Skin of body (tissue), 2 donors: ENCODE results near the gene SDE2. TPM values are rescaled to one million over a fixed set of nuclear protein-coding genes. Genes with fewer than 3 reads are reported as not detected.
"Not testable (repeated sequence)": the region's sequence is repeated elsewhere in the genome, so short reads cannot be mapped to it uniquely, and the experiment has no call there.

Experiments
- DNase-seq: peaks from one replicate; lab custom pipeline; 2025; lab: John Stamatoyannopoulos, UW
- total RNA-seq: library from RNA; depleted of rRNA; stranded (reverse); fragments of >200 nt; gene quantifications from one replicate; pipeline ENCODE4 v1.2.3, GENCODE V29; 2014

Gene SDE2
- total RNA-seq, 1 donor from 2014 or later: 35.0 TPM

DNA sequence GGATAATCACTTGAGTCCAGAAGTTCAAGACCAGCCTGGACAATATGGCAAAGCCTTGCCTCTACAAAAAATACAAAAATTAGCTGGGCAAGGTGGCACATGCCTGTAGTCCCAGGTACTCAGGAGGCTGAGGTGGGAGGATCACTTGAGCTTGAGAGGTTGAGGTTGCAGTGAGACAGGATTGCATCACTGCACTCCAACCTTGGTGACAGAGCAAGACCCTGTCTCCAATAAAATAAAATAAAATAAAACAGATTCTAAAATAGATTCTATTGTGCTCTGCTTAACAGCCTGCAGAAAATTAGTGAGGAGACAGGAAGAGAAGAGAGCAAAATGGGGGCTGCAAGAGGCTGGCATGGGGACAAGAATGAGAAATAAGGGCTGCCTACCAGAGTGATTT is 7.5 kb upstream of the SDE2 start:
- DNase-seq: no peak

DNA sequence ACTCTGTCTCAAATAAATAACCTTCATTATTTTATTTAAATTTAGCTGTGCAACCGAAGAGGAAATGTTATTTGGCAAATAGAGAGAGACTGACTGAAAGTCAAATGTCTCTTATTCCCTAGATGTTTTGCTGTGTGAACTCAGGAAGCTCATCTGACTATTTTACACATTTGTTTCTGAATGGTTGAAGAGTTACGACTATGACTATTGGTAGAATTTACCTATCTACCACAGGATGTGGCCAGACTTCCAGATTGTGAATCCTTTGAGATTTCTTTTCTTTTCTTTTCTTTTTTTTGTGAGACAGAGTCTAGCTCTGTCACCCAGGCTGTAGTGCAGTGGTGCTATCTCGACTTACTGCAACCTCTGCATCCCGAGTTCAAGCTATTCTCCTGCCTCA is 5.3 kb upstream of the SDE2 start:
- no peak for DNase-seq

GRCh38 chr1:226003502-226004170 is 4.5 kb upstream of the SDE2 start:
- DNase-seq: no peak

GRCh38 chr1:226002667-226003501 is 3.7 kb upstream of the SDE2 start:
- peak; percentile 67 for DNase-seq

- DNase-seq: peak; percentile 77
Measured at GRCh38 chr1:226001963-226002666, 3.0 kb upstream of the SDE2 start.

- DNase-seq: no peak
Measured at GRCh38 chr1:226001088-226001487, 1.9 kb upstream of the SDE2 start.

GRCh38 chr1:226000493-226001081 is 1.4 kb upstream of the SDE2 start:
- DNase-seq: not testable (repeated sequence)

GRCh38 chr1:225999912-226000337 is 782 bp upstream of the SDE2 start:
- DNase-seq: peak; percentile 29

DNA sequence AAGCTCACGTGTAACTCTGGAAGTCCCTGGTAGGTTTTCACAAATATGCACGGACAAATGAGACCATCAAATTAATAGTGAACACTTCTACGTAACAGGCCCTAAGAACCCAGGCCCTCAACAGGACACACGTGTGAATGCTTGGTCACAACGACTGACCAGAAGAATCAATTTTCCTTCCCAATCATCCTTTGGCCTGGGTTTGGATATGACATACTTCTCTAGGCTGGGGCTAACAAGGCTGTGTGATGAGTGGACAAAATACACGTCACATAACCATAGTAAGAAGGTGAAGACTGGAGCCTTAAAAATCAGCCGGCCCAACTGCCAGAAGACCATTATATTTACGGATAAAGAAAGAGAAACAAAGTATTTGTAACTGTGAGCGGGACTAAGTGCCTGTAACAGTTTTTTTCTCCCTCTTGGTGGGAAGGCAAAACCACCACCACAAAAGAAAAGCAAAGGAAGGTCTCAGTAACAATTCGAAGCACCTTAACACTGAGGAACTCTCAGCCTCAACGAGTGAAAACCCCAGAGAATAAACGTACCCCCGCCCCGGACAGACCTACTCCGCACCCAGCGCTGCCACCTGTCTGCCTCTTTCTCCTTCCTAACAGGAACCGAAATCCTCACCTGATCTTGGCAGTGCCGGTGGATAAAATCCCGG is 450 bp downstream of the SDE2 start:
- DNase-seq: peak; percentile 28

DNA sequence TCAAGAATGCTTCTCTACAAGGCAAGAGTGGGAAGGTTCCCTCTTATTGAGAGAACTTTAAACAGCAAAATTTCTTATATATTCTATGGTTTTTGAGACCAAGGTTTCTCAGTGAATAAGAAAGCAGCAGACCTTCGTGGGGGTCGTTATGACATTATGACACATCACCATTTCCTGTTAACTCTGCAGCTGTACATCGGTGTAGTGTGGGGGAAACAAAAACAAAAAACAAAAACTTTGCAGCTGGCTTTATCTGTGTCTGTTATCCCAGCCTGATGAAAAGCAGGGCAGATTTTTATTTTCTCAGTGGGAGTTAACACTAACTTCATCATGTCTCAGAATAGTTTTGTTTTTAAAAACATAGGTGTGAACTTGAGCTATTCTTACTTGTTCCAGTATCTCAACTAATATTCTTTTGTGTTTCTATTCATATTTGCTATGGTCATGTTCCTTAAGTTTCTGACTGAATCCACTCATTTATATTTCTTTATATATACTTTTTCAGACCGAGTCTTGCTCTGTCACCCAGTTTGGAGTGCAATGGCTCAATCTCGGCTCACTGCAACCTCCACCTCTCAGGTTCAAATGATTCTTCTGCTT is 2.1 kb downstream of the SDE2 start:
- DNase-seq: no peak

DNA sequence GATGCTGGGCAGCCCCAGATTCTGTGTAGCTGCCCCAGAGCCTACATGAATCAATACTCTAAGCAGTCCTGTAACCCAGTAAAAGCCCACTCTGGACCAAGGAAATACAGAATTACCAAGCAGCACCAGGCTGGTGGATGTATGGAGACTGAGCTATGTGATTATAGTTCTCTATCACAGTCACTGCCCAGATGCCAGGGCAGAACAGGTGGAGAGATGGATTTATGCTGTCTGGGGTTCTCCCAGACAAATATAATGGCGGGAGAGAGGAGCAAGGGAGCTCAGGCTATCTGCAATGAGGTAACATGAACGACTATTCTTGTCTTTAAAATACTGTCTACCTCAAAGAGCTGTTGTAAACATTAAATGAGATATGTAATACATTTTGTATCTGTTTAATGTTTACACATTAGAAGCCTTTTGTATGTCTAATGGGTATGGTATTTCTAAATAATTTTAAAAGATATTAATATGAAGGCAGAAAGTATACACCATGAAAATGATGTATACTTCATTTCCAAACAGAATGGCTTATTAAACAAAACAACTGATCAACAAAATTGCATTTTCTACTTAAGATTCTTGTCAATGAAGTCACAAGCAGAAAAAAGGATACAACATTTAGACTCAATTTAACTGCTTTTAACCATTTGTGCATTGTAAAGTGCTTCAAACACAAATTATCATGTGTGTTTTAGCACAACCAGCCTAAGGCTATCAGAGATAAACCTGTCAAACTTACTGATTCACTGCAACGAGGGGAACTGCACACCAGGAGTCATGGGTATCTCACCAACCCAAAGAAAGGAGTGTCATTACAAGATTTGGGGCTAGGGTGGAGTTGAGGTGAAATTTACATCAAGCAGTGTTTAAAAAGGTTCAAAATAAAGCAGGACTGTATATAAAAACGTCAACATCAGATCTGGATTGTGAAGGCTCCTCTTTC is 3.0 kb downstream of the SDE2 start:
- no peak for DNase-seq

- no peak for DNase-seq
Measured at GRCh38 chr1:225990705-225991464, 8.3 kb downstream of the SDE2 start.

- DNase-seq: peak; percentile 40
Measured at GRCh38 chr1:225987491-225988316, 11.4 kb downstream of the SDE2 start.

DNA sequence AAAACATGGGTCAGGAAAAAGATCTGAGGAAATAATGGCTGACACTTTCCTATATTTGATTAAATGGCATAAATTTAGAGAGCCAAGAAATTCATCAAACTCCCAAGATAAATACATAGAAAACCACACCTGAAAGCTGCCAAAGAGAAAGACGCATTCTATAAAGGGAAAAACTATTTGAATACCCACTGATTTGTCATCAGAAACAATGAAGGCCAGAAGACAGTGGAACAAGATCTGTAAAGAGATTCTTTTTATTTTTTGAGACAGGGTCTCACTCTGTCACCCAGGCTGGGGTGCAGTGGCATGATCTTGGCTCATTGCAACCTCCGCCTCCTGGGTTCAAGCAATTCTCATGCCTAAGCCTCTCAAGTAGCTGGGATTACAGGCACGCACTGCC is 17.4 kb downstream of the SDE2 start:
- DNase-seq: no peak

- no peak for DNase-seq
Measured at GRCh38 chr1:225980005-225980836, 18.9 kb downstream of the SDE2 start.

DNA sequence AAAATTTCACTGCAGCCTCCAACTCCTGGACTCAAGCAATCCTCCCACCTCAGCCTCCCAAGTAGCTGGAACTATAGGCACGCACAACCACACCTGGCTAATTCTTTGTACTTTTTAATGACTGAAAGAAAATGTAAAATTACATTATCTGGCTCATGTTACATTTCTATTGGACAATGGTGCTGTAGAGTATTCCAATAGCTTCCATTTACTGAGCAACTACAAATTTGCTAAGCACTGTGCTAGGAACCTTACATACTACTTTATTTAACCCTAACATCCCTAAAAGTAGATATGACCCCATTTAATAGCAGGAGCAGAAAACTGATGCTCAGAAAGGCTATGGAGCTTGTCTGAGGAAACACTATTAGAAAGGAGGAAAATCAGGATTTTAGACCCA is 19.7 kb downstream of the SDE2 start:
- DNase-seq: no peak
